NCI-H2227 (cell line): Measurements from ENCODE around the gene HMBS.
"Not testable (repeated sequence)": the region's sequence is repeated elsewhere in the genome, so short reads cannot be mapped to it uniquely, and the experiment has no call there.

ENCODE experiments used
- DNase-seq: peaks from one replicate; lab custom pipeline; 2025; ENCODE audit not compliant: unreplicated experiment; lab: John Stamatoyannopoulos, UW

Gene HMBS

GRCh38 chr11:119084663-119085436 lies at the start of gene HMBS:
Gene HMBS, plus strand, starts transcription at chr11:119084881. Its CDS starts 153 bp downstream, at chr11:119085034.
- peak; percentile 92 for DNase-seq

GRCh38 chr11:119038884-119039283 lies 45.8 kb upstream of the HMBS start:
- DNase-seq = no peak

- not testable (repeated sequence) for DNase-seq
These were observed 45.2 kb upstream of the HMBS start for GRCh38 chr11:119039471-119039870.

- DNase-seq = no peak
These were observed 42.7 kb upstream of the HMBS start for GRCh38 chr11:119041821-119042514.

- DNase-seq = no peak
These were observed 41.8 kb upstream of the HMBS start for GRCh38 chr11:119042927-119043326.

GRCh38 chr11:119044708-119045107 lies 40.0 kb upstream of the HMBS start:
- DNase-seq = no peak

- DNase-seq = no peak
These were observed 38.2 kb upstream of the HMBS start for GRCh38 chr11:119046489-119046888.

GRCh38 chr11:119047205-119047604 lies 37.5 kb upstream of the HMBS start:
- DNase-seq = no peak

- no peak for DNase-seq
These were observed 36.0 kb upstream of the HMBS start for GRCh38 chr11:119048644-119049043.

- no peak for DNase-seq
These were observed 35.6 kb upstream of the HMBS start for GRCh38 chr11:119049081-119049480.

GRCh38 chr11:119051440-119052162 lies 33.1 kb upstream of the HMBS start:
- no peak for DNase-seq

GRCh38 chr11:119052163-119052814 lies 32.4 kb upstream of the HMBS start:
- no peak for DNase-seq

GRCh38 chr11:119054418-119054817 lies 30.3 kb upstream of the HMBS start:
- DNase-seq = no peak

- DNase-seq = no peak
These were observed 28.8 kb upstream of the HMBS start for GRCh38 chr11:119055901-119056300.

- peak; percentile 42 for DNase-seq
These were observed 28.2 kb upstream of the HMBS start for GRCh38 chr11:119056421-119056999.

- DNase-seq = peak; percentile 95
These were observed 27.5 kb upstream of the HMBS start, which contains the start of gene HYOU1 for GRCh38 chr11:119057000-119057769. Gene HYOU1, minus strand, starts transcription at chr11:119057205. Its CDS starts 1,045 bp downstream, at chr11:119056160.

- not testable (repeated sequence) for DNase-seq
These were observed 25.6 kb upstream of the HMBS start for GRCh38 chr11:119059128-119059527.

- DNase-seq = no peak
These were observed 23.4 kb upstream of the HMBS start for GRCh38 chr11:119061256-119061655.

GRCh38 chr11:119062779-119063178 lies 21.9 kb upstream of the HMBS start:
- no peak for DNase-seq

- peak; percentile 41 for DNase-seq
These were observed 19.3 kb upstream of the HMBS start for GRCh38 chr11:119065369-119065768.
